SH-SY5Y (cell line): ENCODE data around the gene AMH.

Experiments
- GATA2 ChIP-seq: IDR thresholded peaks from 2 replicates; pipeline ENCODE4 v1.6.1; 2011; ENCODE audit warnings: mild to moderate bottlenecking, low read depth, low read length
- GATA3 ChIP-seq: IDR thresholded peaks from 2 replicates; pipeline ENCODE4 v1.6.1; 2011; ENCODE audit warnings: low read depth, mild to moderate bottlenecking, low read length, moderate library complexity

DNA sequence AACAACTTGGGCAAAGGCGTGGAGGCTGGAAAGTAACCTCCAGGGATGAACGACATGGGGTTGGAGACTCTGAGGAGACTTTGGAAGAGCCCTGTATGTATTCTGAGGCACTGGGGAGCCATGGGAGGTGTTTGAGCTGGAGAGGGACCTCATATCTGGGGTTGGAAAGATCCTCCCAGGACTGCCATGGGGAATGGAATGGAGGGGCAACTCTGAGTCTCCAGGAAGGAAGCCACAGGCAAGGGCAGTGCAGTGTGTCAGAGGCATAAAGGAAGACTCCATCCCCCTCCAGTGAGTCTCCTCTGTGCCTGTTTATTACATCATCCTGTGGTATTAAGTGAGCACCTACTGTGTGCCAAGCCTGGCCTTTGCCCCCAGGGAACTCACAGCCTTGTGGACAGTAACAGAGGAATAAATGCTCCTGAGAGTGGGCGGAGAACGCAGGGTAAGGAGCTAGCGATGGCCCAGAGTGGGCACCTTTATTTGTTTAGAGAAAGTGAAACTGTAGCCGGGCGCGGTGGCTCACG lies 25.1 kb downstream of the AMH start:
- TF ChIP-seq GATA3 (no peak), GATA2 (no peak)
